OCI-LY3 (cell line): ENCODE measurements around the gene CDK12.

ENCODE experiments used
- H2AFZ ChIP-seq: fragments of 200-600, 300-600 bp; shearing (Covaris generic); 2 replicates; pipeline ENCODE4 v1.6.0; 2014; ENCODE audit warnings: antibody characterized with exemption, low read depth, low read length
- H3K27ac ChIP-seq: fragments of 200-600, 300-600 bp; sonication (generic); 2 replicates; pipeline ENCODE4 v1.5.1; 2014; ENCODE audit warnings: mild to moderate bottlenecking, low read length, moderate library complexity, mixed read lengths
- H3K27me3 ChIP-seq: fragments of 200-600, 300-600 bp; sonication (generic); 2 replicates; pipeline ENCODE4 v1.6.1; 2014; ENCODE audit warnings: low read depth, low read length, mixed read lengths
- H3K36me3 ChIP-seq: fragments of 200-600, 300-600 bp; sonication (generic); replicated peaks from 2 replicates; pipeline ENCODE3; 2014; ENCODE audit warnings: low read depth, low read length, mixed read lengths
- H3K4me1 ChIP-seq: fragments of 300-600, 200-600 bp; sonication (generic); 2 replicates; pipeline ENCODE4 v1.6.1; 2014; ENCODE audit warnings: low read length, mixed read lengths
- H3K4me2 ChIP-seq: fragments of 200-600, 300-600 bp; sonication (generic); 2 replicates; pipeline ENCODE4 v1.6.1; 2014; ENCODE audit warnings: low read length, mixed read lengths
- H3K4me3 ChIP-seq: fragments of 300-600, 200-600 bp; sonication (generic); 2 replicates; pipeline ENCODE4 v1.5.1; 2014; ENCODE audit warnings: antibody characterized with exemption, mild to moderate bottlenecking, low read length, moderate library complexity
- H3K79me2 ChIP-seq: fragments of 300-600, 200-600 bp; shearing (Covaris generic); 2 replicates; pipeline ENCODE4 v1.6.1; 2014; ENCODE audit warnings: mild to moderate bottlenecking, low read length, mixed read lengths
- H3K9ac ChIP-seq: fragments of 300-600, 200-600 bp; shearing (Covaris generic); 2 replicates; pipeline ENCODE4 v1.6.0; 2014; ENCODE audit warnings: mild to moderate bottlenecking, low read length, moderate library complexity
- H3K9me3 ChIP-seq: fragments of 200-600, 300-600 bp; shearing (Covaris generic); 2 replicates; pipeline ENCODE4 v1.6.1; 2014; ENCODE audit warnings: low read length, mixed read lengths; ENCODE audit not compliant: insufficient read depth
- H4K20me1 ChIP-seq: fragments of 200-600, 300-600 bp; sonication (generic); 2 replicates; pipeline ENCODE4 v1.6.1; 2016; ENCODE audit warnings: low read length, mixed read lengths; ENCODE audit not compliant: insufficient read depth
- CTCF ChIP-seq: fragments of 200-600, 300-600 bp; sonication (generic); IDR thresholded peaks from 2 replicates; pipeline ENCODE4 v1.5.1; 2014; ENCODE audit warnings: antibody characterized with exemption, low read length, low read depth
- EZH2phosphoT487 ChIP-seq: fragments of 200-600 bp; shearing (Covaris generic); IDR thresholded peaks from 2 replicates; pipeline ENCODE4 v1.6.1; 2018; ENCODE audit warnings: antibody characterized with exemption, mixed run types, low read depth

CDK12 gene

GRCh38 chr17:39582658-39583057 lies 121.4 kb downstream of the CDK12 start:
- H2AFZ ChIP-seq = no peak overlapping the region
- H3K4me1 ChIP-seq = no peaks in the 10 kb centered on the region
- H3K4me2 ChIP-seq = no peak overlapping the region
- no peaks in the 10 kb centered on the region for H3K27me3 ChIP-seq
- no peaks in the 10 kb centered on the region for H3K9me3 ChIP-seq
- H4K20me1 ChIP-seq = no peaks in the 10 kb centered on the region
- H3K4me3 ChIP-seq = no peak overlapping the region
- H3K9ac ChIP-seq = no peak overlapping the region
- H3K27ac ChIP-seq = no peak overlapping the region
- no peaks in the 10 kb centered on the region for H3K79me2 ChIP-seq
- TF ChIP-seq EZH2phosphoT487 (no peak), CTCF (no peak)
- no peaks in the 10 kb centered on the region for H3K36me3 ChIP-seq
